Ascending aorta (tissue), 2 donors: Measurements from ENCODE around the gene SMIM17. TPM values are rescaled to one million over a fixed set of nuclear protein-coding genes. Genes with fewer than 3 reads are reported as not detected.

Source experiments
- DNase-seq, 2 donors: peaks; one replicate each; pipeline ENCODE4 v3.0.0-alpha.2; 2019; ENCODE audit warnings: low spot score in 2 of 2
- H3K27ac ChIP-seq, 2 donors: fragments of 200-600 bp; sonication (generic); one replicate each; pipeline ENCODE4 v1.5.1; 2016 to 2017; ENCODE audit warnings: mild to moderate bottlenecking in 1 of 2
- H3K27me3 ChIP-seq: fragments of 200-600 bp; sonication (generic); one replicate; pipeline ENCODE4 v1.5.1; 2017
- H3K36me3 ChIP-seq, 2 donors: fragments of 200-600 bp; sonication (generic); one replicate each; pipeline ENCODE4 v1.5.1; 2016
- H3K4me1 ChIP-seq, 2 donors: fragments of 200-600 bp; sonication (generic); one replicate each; pipeline ENCODE4 v1.5.1; 2016 to 2017; ENCODE audit warnings: mild to moderate bottlenecking in 1 of 2
- H3K4me3 ChIP-seq, 2 donors: fragments of 200-600 bp; sonication (generic); one replicate each; pipeline ENCODE4 v1.5.1; 2016 to 2017; ENCODE audit warnings: mild to moderate bottlenecking in 1 of 2
- H3K9me3 ChIP-seq, 2 donors: fragments of 200-600 bp; sonication (generic); one replicate each; pipeline ENCODE4 v1.5.1; 2016
- intact Hi-C: fragments of 100-400 bp; cut with DNase I; formaldehyde crosslinking; loops from one replicate; pipeline ENCODE4 v1.15.1; 2023
- total RNA-seq: library from RNA; depleted of rRNA; stranded (reverse); fragments of >200 nt; gene quantifications from one replicate; pipeline ENCODE4 v1.1.0, GENCODE V29; 2016
- TF ChIP-seq, protein P1 (sequence below), 3 experiments: fragments of 200-600 bp in 2 of 3; fragments of 450-650 bp in 1 of 3; sonication (generic) in 2 of 3; IDR thresholded peaks; one replicate each; pipeline ENCODE4 v1.5.1; 2016 to 2019; ENCODE audit warnings: antibody characterized with exemption in 3 of 3, mild to moderate bottlenecking in 1 of 3, moderate library complexity in 1 of 3

The SMIM17 gene
- total RNA-seq, 1 donor from 2014 or later = not detected

DNA sequence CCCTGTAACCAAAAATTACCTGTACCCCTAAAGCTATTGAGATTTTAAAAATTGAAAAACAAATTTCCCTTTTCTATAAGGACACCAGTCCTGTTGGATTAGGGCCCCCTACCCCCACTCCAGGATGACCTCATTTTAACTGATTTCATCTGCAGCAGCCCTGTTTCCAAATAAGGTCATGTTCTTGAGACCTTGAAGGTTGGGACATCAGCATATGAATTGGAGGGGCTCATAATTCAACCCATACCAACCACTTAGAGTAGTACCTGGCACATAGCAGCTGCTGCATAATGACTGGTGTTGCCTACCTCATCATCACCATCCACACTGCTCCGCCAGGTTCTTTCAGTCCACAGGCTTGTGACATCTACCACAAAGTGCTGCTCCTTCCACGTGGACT is 30.2 kb upstream of the SMIM17 start:
- intact Hi-C loops = no loop called here
- Histone ChIP-seq H3K27ac (no peak overlapping the region), H3K4me1 (no peaks in the 10 kb centered on the region), H3K4me3 (no peak overlapping the region), H3K36me3 (peaks cover 17 to 80% of the 10 kb centered on the region in 2 donors), H3K27me3 (no peaks in the 10 kb centered on the region), H3K9me3 (peaks cover 71 to 100% of the 10 kb centered on the region in 2 donors)
- TF ChIP-seq, protein P1, sequence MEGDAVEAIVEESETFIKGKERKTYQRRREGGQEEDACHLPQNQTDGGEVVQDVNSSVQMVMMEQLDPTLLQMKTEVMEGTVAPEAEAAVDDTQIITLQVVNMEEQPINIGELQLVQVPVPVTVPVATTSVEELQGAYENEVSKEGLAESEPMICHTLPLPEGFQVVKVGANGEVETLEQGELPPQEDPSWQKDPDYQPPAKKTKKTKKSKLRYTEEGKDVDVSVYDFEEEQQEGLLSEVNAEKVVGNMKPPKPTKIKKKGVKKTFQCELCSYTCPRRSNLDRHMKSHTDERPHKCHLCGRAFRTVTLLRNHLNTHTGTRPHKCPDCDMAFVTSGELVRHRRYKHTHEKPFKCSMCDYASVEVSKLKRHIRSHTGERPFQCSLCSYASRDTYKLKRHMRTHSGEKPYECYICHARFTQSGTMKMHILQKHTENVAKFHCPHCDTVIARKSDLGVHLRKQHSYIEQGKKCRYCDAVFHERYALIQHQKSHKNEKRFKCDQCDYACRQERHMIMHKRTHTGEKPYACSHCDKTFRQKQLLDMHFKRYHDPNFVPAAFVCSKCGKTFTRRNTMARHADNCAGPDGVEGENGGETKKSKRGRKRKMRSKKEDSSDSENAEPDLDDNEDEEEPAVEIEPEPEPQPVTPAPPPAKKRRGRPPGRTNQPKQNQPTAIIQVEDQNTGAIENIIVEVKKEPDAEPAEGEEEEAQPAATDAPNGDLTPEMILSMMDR (IDR thresholded peaks at IDR 0.05) = no peak
- no peak for DNase-seq

GRCh38 chr19:56613639-56614038 is 29.3 kb upstream of the SMIM17 start:
- Histone ChIP-seq H3K27ac (no peak overlapping the region), H3K27me3 (no peaks in the 10 kb centered on the region), H3K4me3 (no peak overlapping the region), H3K4me1 (no peaks in the 10 kb centered on the region), H3K36me3 (peaks cover 24 to 80% of the 10 kb centered on the region in 2 donors), H3K9me3 (peaks cover 77 to 100% of the 10 kb centered on the region in 2 donors)
- TF ChIP-seq, protein P1 (IDR thresholded peaks at IDR 0.05) = no peak
- no peak for DNase-seq
- intact Hi-C loops = no loop called here

GRCh38 chr19:56617531-56617930 is 25.4 kb upstream of the SMIM17 start:
- Histone ChIP-seq H3K36me3 (peaks cover 49 to 87% of the 10 kb centered on the region in 2 donors), H3K4me3 (no peak overlapping the region), H3K27ac (no peak overlapping the region), H3K9me3 (peaks cover 83 to 100% of the 10 kb centered on the region in 2 donors), H3K27me3 (no peaks in the 10 kb centered on the region), H3K4me1 (no peaks in the 10 kb centered on the region)
- no peak for DNase-seq
- intact Hi-C loops = no loop called here
- TF ChIP-seq, protein P1 (IDR thresholded peaks at IDR 0.05) = no peak

DNA sequence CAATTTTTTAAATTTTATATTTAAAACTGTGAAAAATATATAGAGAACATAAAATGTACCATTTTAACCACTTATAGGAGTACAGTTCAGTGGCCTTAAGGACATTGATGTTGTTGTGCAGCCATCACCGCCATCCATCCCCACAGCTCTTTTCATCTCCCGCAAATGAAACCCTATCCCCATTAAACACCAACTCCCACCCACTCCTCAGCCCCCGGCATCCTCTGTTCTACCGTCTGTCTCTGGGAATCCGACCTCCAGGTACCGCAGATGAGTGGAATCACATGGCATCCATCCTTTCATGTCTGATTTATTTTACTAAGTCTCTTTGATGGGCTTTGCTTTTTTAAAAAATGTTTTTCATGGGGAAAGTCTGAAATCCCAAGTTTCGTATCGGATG is 23.8 kb upstream of the SMIM17 start:
- intact Hi-C loops = no loop called here
- Histone ChIP-seq H3K4me3 (no peak overlapping the region), H3K4me1 (no peaks in the 10 kb centered on the region), H3K27ac (no peak overlapping the region), H3K36me3 (peaks cover 63 to 88% of the 10 kb centered on the region in 2 donors), H3K9me3 (peaks cover 73 to 100% of the 10 kb centered on the region in 2 donors), H3K27me3 (no peaks in the 10 kb centered on the region)
- DNase-seq = no peak
- TF ChIP-seq, protein P1 (IDR thresholded peaks at IDR 0.05) = no peak

DNA sequence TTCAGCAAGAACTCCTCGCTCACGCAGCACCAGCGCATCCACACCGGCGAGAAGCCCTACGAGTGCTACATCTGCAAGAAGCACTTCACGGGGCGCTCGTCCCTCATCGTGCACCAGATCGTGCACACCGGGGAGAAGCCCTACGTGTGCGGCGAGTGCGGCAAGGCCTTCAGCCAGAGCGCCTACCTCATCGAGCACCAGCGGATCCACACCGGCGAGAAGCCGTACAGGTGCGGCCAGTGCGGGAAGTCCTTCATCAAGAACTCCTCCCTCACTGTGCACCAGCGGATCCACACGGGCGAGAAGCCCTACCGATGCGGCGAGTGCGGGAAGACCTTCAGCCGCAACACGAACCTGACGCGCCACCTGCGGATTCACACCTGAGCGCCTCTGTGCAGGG is 20.6 kb upstream of the SMIM17 start:
- TF ChIP-seq, protein P1 (IDR thresholded peaks at IDR 0.05) = no peak
- no peak for DNase-seq
- intact Hi-C loops = no loop called here
- no peak overlapping the region for H3K4me3 ChIP-seq
- H3K9me3 ChIP-seq = peaks cover 63 to 100% of the 10 kb centered on the region in 2 donors
- H3K27me3 ChIP-seq = no peaks in the 10 kb centered on the region
- no peaks in the 10 kb centered on the region for H3K4me1 ChIP-seq
- H3K36me3 ChIP-seq = peaks cover 59 to 84% of the 10 kb centered on the region in 2 donors
- no peak overlapping the region for H3K27ac ChIP-seq

DNA sequence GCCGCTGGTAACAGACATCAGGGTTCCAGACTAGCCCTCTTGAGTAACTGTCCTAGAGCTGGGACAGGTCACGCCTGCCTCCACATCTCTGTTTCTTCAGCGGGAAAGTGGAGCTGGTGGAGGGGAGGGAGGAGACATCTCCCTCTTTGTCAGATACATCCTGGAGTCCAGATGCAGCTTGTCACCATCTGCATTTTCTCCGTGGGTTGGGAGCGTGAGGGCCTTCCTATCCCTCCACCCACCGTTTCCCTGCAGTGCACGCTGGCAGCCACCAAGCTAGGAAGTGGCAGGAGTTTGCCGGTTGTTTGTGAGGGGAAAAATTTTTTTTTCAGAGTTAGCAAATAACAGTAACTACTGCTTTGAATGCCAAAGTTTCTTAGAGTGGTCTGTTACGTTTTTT is 20.0 kb upstream of the SMIM17 start:
- no peaks in the 10 kb centered on the region for H3K27me3 ChIP-seq
- no peak for DNase-seq
- TF ChIP-seq, protein P1 (IDR thresholded peaks at IDR 0.05) = no peak
- H3K27ac ChIP-seq = no peak overlapping the region
- peaks cover 57 to 100% of the 10 kb centered on the region in 2 donors for H3K9me3 ChIP-seq
- peaks cover 53 to 78% of the 10 kb centered on the region in 2 donors for H3K36me3 ChIP-seq
- intact Hi-C loops = no loop called here
- no peak overlapping the region for H3K4me3 ChIP-seq
- no peaks in the 10 kb centered on the region for H3K4me1 ChIP-seq
